Trophoblast cell (in vitro differentiated cells and primary cell): ENCODE measurements around the gene GPR137.

Experiments
- DNase-seq, 2 donors: peaks; one replicate each; pipeline ENCODE4 v3.0.0-alpha.2; 2016
- H2AFZ ChIP-seq: 2 replicates; pipeline ENCODE4 v1.6.1; 2013; ENCODE audit warnings: low read length, moderate library complexity, mild to moderate bottlenecking; ENCODE audit not compliant: insufficient read depth, poor library complexity
- H2AK5ac ChIP-seq: 2 replicates; pipeline ENCODE4 v1.6.1; 2013; ENCODE audit warnings: mild to moderate bottlenecking, low read length
- H2BK120ac ChIP-seq: 2 replicates; pipeline ENCODE4 v1.6.1; 2013; ENCODE audit warnings: low read length, mild to moderate bottlenecking, moderate library complexity; ENCODE audit not compliant: insufficient read depth, poor library complexity
- H2BK12ac ChIP-seq: 2 replicates; pipeline ENCODE4 v1.6.1; 2013; ENCODE audit warnings: mild to moderate bottlenecking, low read length, moderate library complexity
- H2BK5ac ChIP-seq: 2 replicates; pipeline ENCODE4 v1.6.1; 2013; ENCODE audit warnings: low read length, low read depth, moderate library complexity, mild to moderate bottlenecking; ENCODE audit not compliant: poor library complexity
- H3K14ac ChIP-seq: 2 replicates; pipeline ENCODE4 v1.6.1; 2013; ENCODE audit warnings: mild to moderate bottlenecking, low read length
- H3K18ac ChIP-seq: 2 replicates; pipeline ENCODE4 v1.6.1; 2013; ENCODE audit warnings: mild to moderate bottlenecking, low read length
- H3K23ac ChIP-seq: 2 replicates; pipeline ENCODE4 v1.6.1; 2013; ENCODE audit warnings: low read length
- H3K27ac ChIP-seq: 2 replicates; pipeline ENCODE4 v1.5.1; 2013; ENCODE audit warnings: low read depth, mild to moderate bottlenecking, inconsistent platforms, low read length, moderate library complexity
- H3K27me3 ChIP-seq: 2 replicates; pipeline ENCODE4 v1.6.1; 2013; ENCODE audit warnings: inconsistent platforms, mild to moderate bottlenecking, low read length, moderate library complexity; ENCODE audit not compliant: insufficient read depth
- H3K36me3 ChIP-seq, 2 experiments: 1 replicate in 1 of 2; 2 replicates in 1 of 2; pipeline ENCODE4 v1.6.1; 2013; ENCODE audit warnings: low read length in 2 of 2, mild to moderate bottlenecking in 2 of 2, moderate library complexity in 1 of 2; ENCODE audit not compliant: insufficient read depth in 2 of 2, control insufficient read depth in 1 of 2
- H3K4ac ChIP-seq: 2 replicates; pipeline ENCODE4 v1.6.1; 2013; ENCODE audit warnings: low read depth, mild to moderate bottlenecking, low read length, moderate library complexity
- H3K4me1 ChIP-seq, 2 experiments: 1 replicate in 1 of 2; 2 replicates in 1 of 2; pipeline ENCODE4 v1.6.1; 2013; ENCODE audit warnings: low read length in 2 of 2, mild to moderate bottlenecking in 2 of 2, moderate library complexity in 1 of 2; ENCODE audit not compliant: insufficient read depth in 2 of 2, control insufficient read depth in 1 of 2
- H3K4me2 ChIP-seq: 2 replicates; pipeline ENCODE4 v1.6.1; 2013; ENCODE audit warnings: inconsistent platforms, mild to moderate bottlenecking, low read length, moderate library complexity
- H3K4me3 ChIP-seq: 2 replicates; pipeline ENCODE4 v1.5.1; 2013; ENCODE audit warnings: mild to moderate bottlenecking, low read depth, low read length, inconsistent platforms
- H3K79me1 ChIP-seq: one replicate; pipeline ENCODE4 v1.6.1; 2013; ENCODE audit warnings: low read length
- H3K79me2 ChIP-seq: 2 replicates; pipeline ENCODE4 v1.6.1; 2013; ENCODE audit warnings: low read length, mild to moderate bottlenecking; ENCODE audit not compliant: control insufficient read depth, insufficient read depth, poor library complexity
- H3K9ac ChIP-seq: 2 replicates; pipeline ENCODE4 v1.6.1; 2013; ENCODE audit warnings: mild to moderate bottlenecking, low read length
- H3K9me3 ChIP-seq: 2 replicates; pipeline ENCODE4 v1.6.1; 2013; ENCODE audit warnings: low read depth, mild to moderate bottlenecking, control low read depth, inconsistent platforms, low read length; ENCODE audit not compliant: insufficient read depth
- H4K12ac ChIP-seq: 2 replicates; pipeline ENCODE4 v1.6.1; 2013; ENCODE audit warnings: low read depth, mild to moderate bottlenecking, low read length, moderate library complexity
- H4K8ac ChIP-seq: 2 replicates; pipeline ENCODE4 v1.6.1; 2013; ENCODE audit warnings: low read depth, mild to moderate bottlenecking, low read length, moderate library complexity
- H4K91ac ChIP-seq: one replicate; pipeline ENCODE4 v1.6.1; 2013; ENCODE audit warnings: low read depth, mild to moderate bottlenecking, low read length, moderate library complexity
- WGBS: extraction: QIAGEN DNeasy Blood & Tissue Kit; methylation state at CpG from one replicate; pipeline ENCODE4 v1.1.7; 2013; ENCODE audit warnings: missing lambda C conversion rate; ENCODE audit not compliant: insufficient read length, insufficient coverage; ENCODE audit errors: extremely low coverage; 5-methylcytosine and 5-hydroxymethylcytosine counted together

The GPR137 gene

GRCh38 chr11:64269540-64270220 is 16.0 kb upstream of the GPR137 start:
- H3K79me1 ChIP-seq = peaks cover 28% of the 10 kb centered on the region
- H3K4me3 ChIP-seq = peak overlapping the region; percentile 80
- WGBS = no CpG with 5 or more reads among the region's 58 CpGs
- peak overlapping the region; percentile 55 for H2AK5ac ChIP-seq
- H3K4me2 ChIP-seq = peak overlapping the region; percentile 92
- peak overlapping the region; percentile 64 for H2AFZ ChIP-seq
- H2BK5ac ChIP-seq = peak overlapping the region; percentile 98
- peaks cover 31 to 33% of the 10 kb centered on the region in 2 experiments for H3K36me3 ChIP-seq
- H3K4me1 ChIP-seq = peaks cover 14 to 18% of the 10 kb centered on the region in 2 experiments
- H3K27me3 ChIP-seq = no peaks in the 10 kb centered on the region
- peak overlapping the region; percentile 85 for H3K18ac ChIP-seq
- H3K4ac ChIP-seq = peak overlapping the region; percentile 67
- peak overlapping the region; percentile 96 for H3K9ac ChIP-seq
- peak overlapping the region; percentile 96 for H3K14ac ChIP-seq
- H3K23ac ChIP-seq = no peak overlapping the region
- H2BK120ac ChIP-seq = peak overlapping the region; percentile 91
- peaks cover 13% of the 10 kb centered on the region for H3K79me2 ChIP-seq
- DNase-seq = peak; percentile 99 to 100
- no peaks in the 10 kb centered on the region for H3K9me3 ChIP-seq
- peak overlapping the region; percentile 99 for H4K91ac ChIP-seq
- no peak overlapping the region for H2BK12ac ChIP-seq
- H3K27ac ChIP-seq = peak overlapping the region; percentile 99
- peak overlapping the region; percentile 99 for H4K8ac ChIP-seq
- peak overlapping the region; percentile 99 for H4K12ac ChIP-seq

- no peak overlapping the region for H3K4ac ChIP-seq
- H3K27ac ChIP-seq = peak overlapping the region; percentile 78
- peak overlapping the region; percentile 10 for H4K91ac ChIP-seq
- H2BK120ac ChIP-seq = peak overlapping the region; percentile 4
- H3K4me3 ChIP-seq = no peak overlapping the region
- peaks cover 19 to 23% of the 10 kb centered on the region in 2 experiments for H3K36me3 ChIP-seq
- no peak overlapping the region for H3K18ac ChIP-seq
- peak overlapping the region; percentile 19 for H2BK5ac ChIP-seq
- H2AFZ ChIP-seq = no peak overlapping the region
- H3K4me2 ChIP-seq = no peak overlapping the region
- no peak overlapping the region for H3K14ac ChIP-seq
- H3K79me2 ChIP-seq = peaks cover 7% of the 10 kb centered on the region
- H2BK12ac ChIP-seq = no peak overlapping the region
- WGBS = no CpG with 5 or more reads among the region's 15 CpGs
- no peak overlapping the region for H4K8ac ChIP-seq
- peaks cover 14 to 16% of the 10 kb centered on the region in 2 experiments for H3K4me1 ChIP-seq
- no peak overlapping the region for H3K9ac ChIP-seq
- no peaks in the 10 kb centered on the region for H3K9me3 ChIP-seq
- no peaks in the 10 kb centered on the region for H3K27me3 ChIP-seq
- H3K23ac ChIP-seq = no peak overlapping the region
- peaks cover 21% of the 10 kb centered on the region for H3K79me1 ChIP-seq
- peak; percentile 97 to 98 for DNase-seq
- no peak overlapping the region for H4K12ac ChIP-seq
- H2AK5ac ChIP-seq = no peak overlapping the region
These were observed 10.4 kb upstream of the GPR137 start for GRCh38 chr11:64275031-64275800.

GRCh38 chr11:64275841-64276240 is 9.8 kb upstream of the GPR137 start:
- Histone ChIP-seq H3K79me2 (peaks cover 4% of the 10 kb centered on the region), H3K23ac (no peak overlapping the region), H2AFZ (no peak overlapping the region), H2BK120ac (peak overlapping the region; percentile 3), H3K14ac (no peak overlapping the region), H4K12ac (no peak overlapping the region), H3K79me1 (peaks cover 17% of the 10 kb centered on the region), H3K36me3 (peaks cover 19 to 23% of the 10 kb centered on the region in 2 experiments), H3K4me3 (no peak overlapping the region), H3K27me3 (no peaks in the 10 kb centered on the region), H4K91ac (peak overlapping the region; percentile 10), H3K4ac (no peak overlapping the region), H3K4me2 (no peak overlapping the region), H3K9ac (no peak overlapping the region), H3K27ac (peak overlapping the region; percentile 78), H3K4me1 (peaks cover 14 to 16% of the 10 kb centered on the region in 2 experiments), H2BK5ac (peak overlapping the region; percentile 16), H3K18ac (no peak overlapping the region), H3K9me3 (no peaks in the 10 kb centered on the region), H4K8ac (no peak overlapping the region), H2AK5ac (no peak overlapping the region), H2BK12ac (no peak overlapping the region)
- WGBS = no CpG with 5 or more reads among the region's 2 CpGs
- peak; percentile 81 for DNase-seq

GRCh38 chr11:64276653-64277431 is 8.8 kb upstream of the GPR137 start:
- Histone ChIP-seq H3K27ac (peak overlapping the region; percentile 38), H3K4me2 (no peak overlapping the region), H3K4ac (no peak overlapping the region), H3K9me3 (no peaks in the 10 kb centered on the region), H2BK120ac (no peak overlapping the region), H2AFZ (no peak overlapping the region), H3K23ac (no peak overlapping the region), H3K79me2 (no peaks in the 10 kb centered on the region), H3K36me3 (peaks cover 22 to 23% of the 10 kb centered on the region in 2 experiments), H3K27me3 (no peaks in the 10 kb centered on the region), H4K12ac (no peak overlapping the region), H4K8ac (no peak overlapping the region), H3K4me3 (no peak overlapping the region), H3K79me1 (peaks cover 11% of the 10 kb centered on the region), H2BK5ac (no peak overlapping the region), H3K14ac (peak overlapping the region; percentile 46), H3K18ac (no peak overlapping the region), H3K4me1 (peaks cover 14% of the 10 kb centered on the region in 2 experiments), H3K9ac (no peak overlapping the region), H4K91ac (no peak overlapping the region), H2BK12ac (peak overlapping the region; percentile 32), H2AK5ac (peak overlapping the region; percentile 35)
- peak; percentile 98 for DNase-seq
- no CpG with 5 or more reads among the region's 17 CpGs for WGBS
